ACHN (cell line): ENCODE measurements around the gene BRD2.
A peak's percentile ranks its signal among the peaks of the same experiment; 100 is the strongest.

ENCODE experiments used
- DNase-seq: peaks from one replicate; pipeline ENCODE4 v3.0.0-alpha.2; 2015
- in situ Hi-C: cut with HindIII; loops from 2 replicates; pipeline ENCODE4 v1.10.0; 2017; ENCODE audit warnings: low sequenced_read_pairs, low pct_ligation_motif_present, low pct_unique_long_range_greater_than_20kb

Gene BRD2

GRCh38 chr6:32969685-32970412 lies 1.5 kb downstream of the BRD2 start:
- peak; percentile 73 for DNase-seq
- in situ Hi-C loops: no loop called here

- in situ Hi-C loops: no loop called here
- peak; percentile 76 for DNase-seq
Measured at GRCh38 chr6:32970413-32971241, 2.2 kb downstream of the BRD2 start.

GRCh38 chr6:32971242-32971580 lies 2.8 kb downstream of the BRD2 start:
- in situ Hi-C loops: no loop called here
- no peak for DNase-seq

GRCh38 chr6:32971581-32972352 lies 3.4 kb downstream of the BRD2 start:
- peak; percentile 99 for DNase-seq
- in situ Hi-C loops: no loop called here

- in situ Hi-C loops: no loop called here
Measured at GRCh38 chr6:32972353-32973143, 4.2 kb downstream of the BRD2 start.

GRCh38 chr6:32973144-32974015 lies 5.0 kb downstream of the BRD2 start:
- in situ Hi-C loops: no loop called here
- DNase-seq: peak; percentile 23

More at GRCh38 chr6:32972353-32973143, 4.2 kb downstream of the BRD2 start:
- no peak for DNase-seq

GRCh38 chr6:32974016-32974333 lies 5.6 kb downstream of the BRD2 start:
- peak; percentile 39 for DNase-seq
- in situ Hi-C loops: no loop called here

- no peak for DNase-seq
- in situ Hi-C loops: no loop called here
Measured at GRCh38 chr6:32974541-32975308, 6.3 kb downstream of the BRD2 start.

- in situ Hi-C loops: no loop called here
- no peak for DNase-seq
Measured at GRCh38 chr6:32975886-32976285, 7.5 kb downstream of the BRD2 start.

- no peak for DNase-seq
- in situ Hi-C loops: no loop called here
Measured at GRCh38 chr6:32976334-32977069, 8.1 kb downstream of the BRD2 start.

GRCh38 chr6:32977272-32977952 lies 9.0 kb downstream of the BRD2 start:
- in situ Hi-C loops: no loop called here
- DNase-seq: no peak

GRCh38 chr6:32977953-32978324 lies 9.5 kb downstream of the BRD2 start:
- in situ Hi-C loops: no loop called here
- DNase-seq: no peak

GRCh38 chr6:32979720-32980487 lies 11.5 kb downstream of the BRD2 start:
- in situ Hi-C loops: no loop called here
- DNase-seq: no peak

- in situ Hi-C loops: no loop called here
- no peak for DNase-seq
Measured at GRCh38 chr6:32980488-32981038, 12.2 kb downstream of the BRD2 start.

GRCh38 chr6:32982084-32982701 lies 13.8 kb downstream of the BRD2 start:
- DNase-seq: no peak
- in situ Hi-C loops: no loop called here
